ENCODE data around the gene PIK3R3.

PIK3R3 gene

GRCh38 chr1:46133781-46134350 is 1.4 kb upstream of the PIK3R3 start:
- peak overlapping the region; percentile 77 for H3K4me3 ChIP-seq (ENCODE audit: low read length)
- TF ChIP-seq ZNF274 (IDR thresholded peaks at IDR 0.05; ENCODE audit: low read depth, low read length) = no peak

DNA sequence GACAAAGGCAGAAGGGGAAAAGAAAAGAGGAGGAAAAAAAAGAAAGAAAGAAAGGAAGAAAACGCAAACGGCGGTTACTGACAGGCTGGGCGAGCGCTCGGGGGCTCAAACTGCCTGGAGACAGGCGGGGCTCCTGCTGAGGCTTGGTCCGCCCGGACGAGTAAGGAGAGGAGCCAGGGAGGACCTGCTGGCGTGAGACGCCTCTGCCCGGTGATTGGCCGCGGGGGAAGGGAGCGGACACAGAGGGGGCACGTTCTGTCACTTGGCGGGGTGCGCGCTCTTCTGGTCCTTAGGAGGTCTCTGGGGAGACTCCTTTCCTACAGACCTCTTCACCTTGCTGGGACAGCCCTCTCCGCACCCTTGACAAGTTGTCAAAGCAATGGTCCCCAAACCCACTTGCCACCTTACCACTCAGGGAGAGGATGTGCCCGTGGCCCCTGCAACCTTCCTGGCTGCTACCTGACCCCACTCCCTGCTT is 791 bp upstream of the PIK3R3 start:
- H3K4me3 ChIP-seq (ENCODE audit: low read length) = peak overlapping the region; percentile 77
- no peak for TF ChIP-seq ZNF274 (IDR thresholded peaks at IDR 0.05; ENCODE audit: low read depth, low read length)

DNA sequence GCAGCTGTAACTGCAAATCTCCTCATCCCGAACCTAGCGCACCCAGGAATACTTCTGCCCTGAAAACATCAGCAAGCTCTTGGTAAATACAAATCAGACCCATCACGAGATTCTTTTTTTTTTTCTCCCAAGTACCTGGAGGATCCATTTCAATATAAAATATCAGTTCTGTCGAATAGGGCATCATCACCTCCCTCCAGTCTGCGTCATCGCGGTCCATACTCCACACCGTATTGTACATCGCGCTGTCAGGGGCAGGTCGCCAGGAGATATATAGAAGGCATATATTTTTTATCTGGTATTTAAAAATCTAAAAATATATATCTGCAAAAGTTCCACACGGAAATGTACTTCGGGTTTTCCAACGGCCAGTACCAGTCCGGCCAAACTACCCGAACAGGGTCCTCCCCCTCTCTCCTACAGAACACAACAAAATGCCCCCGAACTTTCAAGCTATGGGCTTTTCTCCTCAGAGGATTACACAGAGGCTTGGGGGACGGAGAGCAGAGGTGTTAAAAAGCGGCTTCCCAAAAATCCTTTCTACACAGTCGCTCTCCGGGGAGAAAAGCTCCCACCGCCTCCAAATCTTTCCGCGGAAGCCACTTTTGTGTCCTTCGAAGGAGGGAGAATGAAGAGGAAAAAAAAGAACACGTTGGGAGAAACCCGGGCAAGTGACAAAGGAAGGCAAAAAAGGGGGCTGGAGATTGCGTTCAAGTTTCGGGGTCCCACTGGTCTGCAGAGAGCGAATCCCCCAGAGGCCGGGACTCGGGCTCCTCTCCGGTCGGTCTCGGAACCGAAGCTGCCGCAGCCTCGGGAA is 509 bp downstream of the PIK3R3 start:
- TF ChIP-seq ZNF274 (IDR thresholded peaks at IDR 0.05; ENCODE audit: low read depth, low read length) = no peak
- H3K4me3 ChIP-seq (ENCODE audit: low read length) = peak overlapping the region; percentile 97

DNA sequence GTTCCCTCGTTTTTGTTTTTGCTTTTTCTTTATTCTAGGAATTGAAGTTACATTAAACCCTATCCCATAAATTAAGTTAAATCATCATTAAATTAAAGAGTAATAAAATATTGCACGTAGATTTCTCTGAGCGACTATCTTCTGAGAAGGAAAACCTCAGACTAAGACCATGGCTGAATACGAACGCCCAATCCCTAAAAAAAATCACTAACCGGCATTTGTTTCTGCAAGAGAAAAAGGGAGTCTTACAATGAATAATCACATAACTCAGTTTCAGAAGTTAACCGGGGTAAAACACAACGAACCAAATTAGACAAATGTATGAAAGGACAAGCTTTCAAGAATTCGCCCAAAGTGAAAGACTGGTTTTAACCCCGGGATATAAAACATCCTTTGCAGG is 1.3 kb downstream of the PIK3R3 start:
- TF ChIP-seq ZNF274 (IDR thresholded peaks at IDR 0.05; ENCODE audit: low read depth, low read length) = no peak
- peak overlapping the region; percentile 97; the same call in 1 of the 2 replicates for H3K4me3 ChIP-seq (ENCODE audit: low read length)

DNA sequence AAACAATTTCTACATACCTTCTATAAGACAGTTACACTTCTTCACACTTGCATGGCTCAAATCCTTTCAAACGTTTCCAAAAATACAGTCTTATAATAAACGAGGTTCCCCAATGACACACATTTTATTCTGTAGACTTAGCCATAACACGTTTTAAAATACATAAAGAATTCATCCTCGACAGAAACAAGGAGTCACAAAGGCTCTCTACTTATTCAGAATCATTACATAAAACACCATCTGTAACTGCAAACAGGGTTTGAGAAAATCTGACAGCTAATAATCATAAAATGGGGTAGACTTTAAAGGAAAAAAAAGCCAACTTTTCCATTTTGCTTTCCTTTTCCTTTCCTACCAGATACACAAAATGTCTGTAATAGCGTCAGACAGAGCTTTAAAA is 1.8 kb downstream of the PIK3R3 start:
- no peak for TF ChIP-seq ZNF274 (IDR thresholded peaks at IDR 0.05; ENCODE audit: low read depth, low read length)
- peak overlapping the region; percentile 97; the same call in 1 of the 2 replicates for H3K4me3 ChIP-seq (ENCODE audit: low read length)

DNA sequence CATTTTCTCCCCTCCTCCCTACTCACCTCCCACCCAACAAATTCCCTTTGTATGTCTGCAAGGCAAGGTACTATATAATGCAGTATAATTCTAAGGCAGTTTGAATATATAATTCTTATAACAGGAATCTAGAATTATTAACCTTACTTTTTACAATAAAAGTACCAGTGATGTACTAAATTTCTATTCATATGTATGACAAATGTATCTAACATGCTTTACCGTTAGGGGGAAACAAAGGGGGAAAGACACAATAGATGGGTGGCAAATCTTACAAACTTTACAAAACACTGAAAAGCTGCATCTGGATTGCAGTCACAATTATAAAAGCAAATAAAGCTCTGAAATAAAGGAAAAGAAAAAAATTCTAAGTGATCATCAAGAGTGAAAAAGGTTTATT is 2.3 kb downstream of the PIK3R3 start:
- H3K4me3 ChIP-seq (ENCODE audit: low read length) = peak overlapping the region; percentile 97; the same call in 1 of the 2 replicates
- no peak for TF ChIP-seq ZNF274 (IDR thresholded peaks at IDR 0.05; ENCODE audit: low read depth, low read length)

GRCh38 chr1:46128344-46128743 is 4.1 kb downstream of the PIK3R3 start:
- H3K4me3 ChIP-seq (ENCODE audit: low read length) = no peak overlapping the region
- no peak for TF ChIP-seq ZNF274 (IDR thresholded peaks at IDR 0.05; ENCODE audit: low read depth, low read length)

GRCh38 chr1:46118856-46119255 is 13.6 kb downstream of the PIK3R3 start:
- no peak overlapping the region for H3K4me3 ChIP-seq (ENCODE audit: low read length)
- TF ChIP-seq ZNF274 (IDR thresholded peaks at IDR 0.05; ENCODE audit: low read depth, low read length) = no peak

- TF ChIP-seq ZNF274 (IDR thresholded peaks at IDR 0.05; ENCODE audit: low read depth, low read length) = no peak
- H3K4me3 ChIP-seq (ENCODE audit: low read length) = no peak overlapping the region
These were observed 14.5 kb downstream of the PIK3R3 start for GRCh38 chr1:46117810-46118494.

DNA sequence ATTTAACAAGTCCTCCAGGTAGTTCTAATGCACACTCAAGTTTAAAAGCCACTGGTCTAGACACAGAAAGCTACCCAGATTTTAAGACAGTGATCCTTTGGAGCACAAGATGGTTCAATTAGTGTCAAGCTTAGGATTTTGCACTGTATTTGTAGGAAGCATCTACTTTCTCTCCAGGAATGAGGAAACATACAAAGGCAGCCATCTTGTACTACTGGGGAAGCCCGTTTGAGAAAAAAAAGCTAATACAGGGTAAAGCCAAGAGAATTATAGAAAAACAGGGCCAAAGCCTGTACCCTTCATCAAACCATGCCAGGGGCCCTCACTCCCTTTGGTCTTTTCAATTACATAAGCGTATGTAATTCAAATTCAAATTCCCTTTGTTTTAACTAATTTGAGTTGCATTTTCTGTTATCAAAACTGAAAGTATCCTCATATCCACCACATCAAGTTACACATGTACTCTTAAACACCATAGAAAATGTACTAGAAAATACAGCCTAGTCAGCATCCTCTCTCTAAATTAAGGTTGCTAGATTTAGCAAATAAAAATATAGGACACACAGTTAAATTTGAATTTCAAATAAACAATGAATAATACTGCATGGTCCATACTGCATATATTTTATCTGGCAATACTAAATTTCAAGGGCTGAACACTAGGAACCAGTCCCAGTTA is 17.4 kb downstream of the PIK3R3 start:
- no peak for TF ChIP-seq ZNF274 (IDR thresholded peaks at IDR 0.05; ENCODE audit: low read depth, low read length)
- H3K4me3 ChIP-seq (ENCODE audit: low read length) = no peak overlapping the region

- no peak for TF ChIP-seq ZNF274 (IDR thresholded peaks at IDR 0.05; ENCODE audit: low read depth, low read length)
These were observed 18.5 kb downstream of the PIK3R3 start for GRCh38 chr1:46113948-46114347.

DNA sequence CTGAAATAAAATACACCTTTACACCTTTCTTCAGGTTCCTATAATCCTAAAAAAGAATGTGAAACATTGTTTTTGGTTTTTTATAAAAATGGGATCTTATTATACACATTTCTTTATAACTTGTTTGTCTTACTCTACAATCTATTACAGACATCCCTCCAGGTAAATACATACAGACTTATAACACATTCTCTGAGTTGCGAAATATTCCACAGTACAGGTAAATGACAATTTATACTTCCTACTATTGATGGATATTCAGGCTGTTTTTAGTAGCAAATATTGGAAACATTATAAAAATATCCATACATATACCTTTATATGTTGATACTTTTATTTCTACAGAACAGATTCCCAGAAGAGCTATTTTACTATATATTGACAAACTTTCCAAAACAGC is 20.3 kb downstream of the PIK3R3 start:
- no peak overlapping the region for H3K4me3 ChIP-seq (ENCODE audit: low read length)
- no peak for TF ChIP-seq ZNF274 (IDR thresholded peaks at IDR 0.05; ENCODE audit: low read depth, low read length)

More at GRCh38 chr1:46113948-46114347, 18.5 kb downstream of the PIK3R3 start:
- H3K4me3 ChIP-seq (ENCODE audit: low read length) = no peak overlapping the region

- no peak for TF ChIP-seq ZNF274 (IDR thresholded peaks at IDR 0.05; ENCODE audit: low read depth, low read length)
- no peak overlapping the region for H3K4me3 ChIP-seq (ENCODE audit: low read length)
These were observed 21.9 kb downstream of the PIK3R3 start for GRCh38 chr1:46110521-46110920.

All from GM08714 (cell line).